Measurements from ENCODE around the gene MBNL2.
A peak's percentile ranks its signal among the peaks of the same experiment; 100 is the strongest.

Gene MBNL2

DNA sequence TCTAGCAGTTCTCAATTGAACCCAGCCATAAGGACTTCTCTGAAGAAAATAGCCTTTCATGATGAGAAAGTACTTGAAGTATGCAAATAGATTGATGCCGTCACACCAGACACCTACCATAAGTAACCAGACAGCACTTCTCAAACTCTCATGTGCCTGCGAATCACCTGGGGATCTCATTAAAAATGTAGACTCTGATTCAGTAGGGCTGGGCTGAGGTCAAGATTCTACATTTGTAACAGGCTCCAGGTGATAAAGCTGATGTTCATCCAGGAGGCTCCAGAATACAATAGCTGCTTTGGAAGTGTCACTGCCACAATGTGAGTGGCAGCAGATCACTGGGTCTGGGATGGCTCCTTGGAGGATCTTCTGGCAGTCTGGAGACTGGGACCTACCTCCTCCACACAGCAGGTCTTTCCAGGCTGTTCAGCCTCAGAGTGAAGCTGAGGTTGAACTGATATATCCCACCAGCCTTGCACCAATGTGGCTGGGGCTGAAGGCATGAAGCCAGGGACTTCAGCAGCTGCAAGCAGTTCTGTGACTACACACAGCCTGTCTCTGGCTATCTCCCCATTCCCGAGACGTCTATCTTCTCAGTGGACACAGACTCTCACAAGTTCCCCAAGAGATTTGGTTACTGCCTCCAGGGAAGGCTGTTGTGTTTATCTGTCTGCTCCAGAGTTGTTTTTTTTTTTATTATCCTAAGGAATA, 9.1 kb downstream of the MBNL2 start:
- Mint-ChIP-seq H3K27me3 (ENCODE audit: low read depth) (no peaks in the 10 kb centered on the region), H3K36me3 (ENCODE audit: low read depth) (peaks cover 22% of the 10 kb centered on the region), H3K4me3 (no peak overlapping the region), H3K27ac (no peak overlapping the region), H3K9me3 (no peaks in the 10 kb centered on the region), H3K4me1 (peaks cover 53% of the 10 kb centered on the region)
- TF ChIP-seq CTCF (IDR thresholded peaks at IDR 0.05; ENCODE audit: unreplicated experiment in 3 of 3): no peak

DNA sequence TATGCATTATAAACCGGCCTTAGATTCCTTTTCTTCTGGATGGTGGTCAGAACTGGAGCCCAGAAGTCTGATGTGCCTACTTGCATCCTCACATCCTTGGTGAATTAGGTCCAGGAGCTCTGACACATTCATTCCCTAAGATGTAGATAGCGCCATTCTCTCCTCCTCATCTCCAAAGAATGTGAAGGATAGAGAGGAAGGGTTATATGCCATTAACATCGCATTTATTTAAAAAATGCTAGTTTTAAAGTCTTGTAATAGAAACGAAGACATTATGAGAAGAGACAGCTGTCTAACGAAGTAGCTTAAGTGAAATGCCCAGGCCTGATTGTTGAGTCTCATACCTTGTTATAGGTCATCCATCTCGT, 9.7 kb downstream of the MBNL2 start:
- Mint-ChIP-seq H3K9me3 (no peaks in the 10 kb centered on the region), H3K4me1 (peaks cover 55% of the 10 kb centered on the region)

GRCh38 chr13:97233499-97233898, 11.4 kb downstream of the MBNL2 start:
- H3K36me3 Mint-ChIP-seq (ENCODE audit: low read depth): peaks cover 27% of the 10 kb centered on the region
- no peak for TF ChIP-seq CTCF (IDR thresholded peaks at IDR 0.05; ENCODE audit: unreplicated experiment in 3 of 3)
- H3K27ac Mint-ChIP-seq: peak overlapping the region; percentile 13 to 75 (median 29)
- no peak overlapping the region for H3K4me3 Mint-ChIP-seq
- peaks cover 49% of the 10 kb centered on the region for H3K4me1 Mint-ChIP-seq
- no peaks in the 10 kb centered on the region for H3K27me3 Mint-ChIP-seq (ENCODE audit: low read depth)
- H3K9me3 Mint-ChIP-seq: no peaks in the 10 kb centered on the region

More for the DNA sequence above, 9.7 kb downstream of the MBNL2 start:
- H3K27ac Mint-ChIP-seq: peak overlapping the region in 1 of 3 experiments; percentile 41
- H3K36me3 Mint-ChIP-seq (ENCODE audit: low read depth): peaks cover 22% of the 10 kb centered on the region
- H3K27me3 Mint-ChIP-seq (ENCODE audit: low read depth): no peaks in the 10 kb centered on the region
- H3K4me3 Mint-ChIP-seq: no peak overlapping the region
- no peak for TF ChIP-seq CTCF (IDR thresholded peaks at IDR 0.05; ENCODE audit: unreplicated experiment in 3 of 3)

DNA sequence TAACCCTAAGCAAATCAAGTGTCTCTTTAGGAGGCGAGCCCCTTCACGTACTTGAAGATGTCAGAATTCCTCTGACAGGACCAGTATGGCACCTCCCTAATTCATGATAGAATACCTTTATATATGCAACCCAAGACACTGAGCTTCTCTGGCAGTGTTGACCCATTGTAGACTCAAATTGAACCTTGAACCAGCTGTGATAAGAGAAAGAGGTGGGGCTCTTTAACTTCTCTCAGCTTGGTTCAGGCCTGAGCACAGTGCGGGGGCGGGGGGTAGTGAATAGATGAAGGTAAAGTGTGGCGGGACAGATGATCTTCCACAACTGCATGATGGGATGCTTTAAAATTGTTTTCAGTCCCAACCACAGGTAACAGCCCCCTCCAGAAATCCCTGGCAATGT, 12.1 kb downstream of the MBNL2 start:
- peaks cover 28% of the 10 kb centered on the region for H3K36me3 Mint-ChIP-seq (ENCODE audit: low read depth)
- peak overlapping the region; percentile 75 to 93 (median 92) for H3K27ac Mint-ChIP-seq
- no peaks in the 10 kb centered on the region for H3K9me3 Mint-ChIP-seq
- no peak for TF ChIP-seq CTCF (IDR thresholded peaks at IDR 0.05; ENCODE audit: unreplicated experiment in 3 of 3)
- H3K4me1 Mint-ChIP-seq: peaks cover 47% of the 10 kb centered on the region
- H3K27me3 Mint-ChIP-seq (ENCODE audit: low read depth): no peaks in the 10 kb centered on the region
- H3K4me3 Mint-ChIP-seq: peak overlapping the region in 1 of 3 experiments; percentile 37

- H3K4me1 Mint-ChIP-seq: peaks cover 42% of the 10 kb centered on the region
- H3K27ac Mint-ChIP-seq: peak overlapping the region; percentile 75 to 93 (median 92)
- peaks cover 23% of the 10 kb centered on the region for H3K36me3 Mint-ChIP-seq (ENCODE audit: low read depth)
- no peaks in the 10 kb centered on the region for H3K9me3 Mint-ChIP-seq
- no peak for TF ChIP-seq CTCF (IDR thresholded peaks at IDR 0.05; ENCODE audit: unreplicated experiment in 3 of 3)
- peak overlapping the region; percentile 22 to 45 (median 37) for H3K4me3 Mint-ChIP-seq
- no peaks in the 10 kb centered on the region for H3K27me3 Mint-ChIP-seq (ENCODE audit: low read depth)
Measured at GRCh38 chr13:97234742-97235141, 12.6 kb downstream of the MBNL2 start.

All from nephron (organoid).